ENCODE data around the gene PLA2G4A.
"Not testable (repeated sequence)": the region's sequence is repeated elsewhere in the genome, so short reads cannot be mapped to it uniquely, and the experiment has no call there.

Gene PLA2G4A

DNA sequence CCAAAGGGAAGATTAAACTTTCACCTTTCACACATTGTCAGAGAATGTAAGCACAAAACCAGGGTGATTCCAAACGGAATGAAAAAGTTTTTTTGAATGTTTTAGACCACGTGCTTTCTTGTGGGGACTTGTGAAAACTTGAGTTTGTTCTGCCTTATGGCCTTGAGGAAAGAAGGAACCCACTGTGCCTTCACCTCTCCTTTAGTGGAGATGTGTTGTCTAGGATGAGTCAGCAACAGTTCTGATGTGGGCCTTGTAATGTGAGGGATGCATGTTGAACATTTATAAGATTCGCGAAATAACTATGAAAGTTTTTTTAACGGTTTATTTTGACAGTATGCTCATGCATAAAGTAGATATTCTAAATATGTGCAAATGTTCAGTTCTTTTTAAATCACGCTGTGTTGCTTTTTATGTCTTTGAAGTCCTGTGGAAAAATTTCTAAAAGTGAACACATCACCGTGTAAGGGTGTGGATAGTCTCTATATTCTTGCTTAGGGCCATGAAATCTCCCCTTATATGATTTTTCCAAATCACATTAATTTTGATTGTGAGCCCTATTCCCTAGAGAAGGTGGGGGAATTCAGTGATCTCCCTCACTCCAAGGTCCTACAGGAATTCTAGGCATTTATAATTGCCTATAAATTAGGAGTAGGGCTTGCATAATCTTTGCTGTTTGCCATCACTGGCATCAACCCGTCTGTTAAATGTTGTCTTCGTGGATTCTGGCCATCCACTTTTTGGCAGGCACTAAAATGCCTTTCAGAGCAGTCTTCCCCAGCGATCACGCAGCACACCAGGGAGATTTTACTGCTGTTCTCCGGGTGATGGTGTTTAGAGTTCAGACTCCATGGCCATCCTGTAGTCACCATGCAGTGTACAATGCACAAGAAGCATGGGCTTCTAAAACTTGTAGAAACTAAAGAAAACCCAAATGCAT, 47.4 kb downstream of the PLA2G4A start:
- DNase-seq = no peak

DNA sequence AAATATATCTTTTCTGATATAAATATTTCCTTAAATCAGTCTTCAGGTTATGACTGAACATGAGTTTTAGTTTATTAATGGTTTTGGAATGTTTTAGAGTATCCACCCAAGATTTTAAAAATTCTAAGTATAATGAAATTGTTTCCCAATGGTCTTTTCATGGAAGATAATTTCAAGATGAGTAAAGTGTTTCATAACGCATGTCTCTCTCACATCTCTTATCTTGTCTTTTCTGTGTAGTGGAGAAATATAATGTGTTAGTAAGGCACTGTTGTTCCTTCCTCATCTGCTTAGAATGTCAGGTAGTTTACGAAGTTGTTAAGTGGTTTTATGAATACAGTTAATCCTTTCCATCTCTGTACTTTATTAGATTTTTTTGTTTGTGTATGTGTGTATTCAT, 49.6 kb downstream of the PLA2G4A start:
- no peak for DNase-seq

DNA sequence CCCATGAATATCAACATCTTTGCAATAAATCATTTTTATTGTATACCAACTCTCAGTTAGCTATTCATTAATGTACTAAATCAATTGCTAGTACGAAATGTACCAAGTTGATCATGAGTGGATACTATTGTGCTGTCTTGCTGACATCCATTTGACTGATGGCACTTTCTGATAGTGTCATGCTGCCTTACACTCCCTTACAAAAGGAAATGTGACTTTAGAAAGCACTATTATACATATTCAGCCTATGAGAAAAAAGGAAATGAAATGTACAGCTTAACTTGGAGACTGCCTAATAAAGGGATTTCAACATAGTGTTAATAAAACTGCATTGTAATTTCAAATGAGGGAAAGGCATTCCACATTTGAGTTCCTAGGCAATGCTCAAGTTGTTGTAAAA, 52.2 kb downstream of the PLA2G4A start:
- no peak for DNase-seq

DNA sequence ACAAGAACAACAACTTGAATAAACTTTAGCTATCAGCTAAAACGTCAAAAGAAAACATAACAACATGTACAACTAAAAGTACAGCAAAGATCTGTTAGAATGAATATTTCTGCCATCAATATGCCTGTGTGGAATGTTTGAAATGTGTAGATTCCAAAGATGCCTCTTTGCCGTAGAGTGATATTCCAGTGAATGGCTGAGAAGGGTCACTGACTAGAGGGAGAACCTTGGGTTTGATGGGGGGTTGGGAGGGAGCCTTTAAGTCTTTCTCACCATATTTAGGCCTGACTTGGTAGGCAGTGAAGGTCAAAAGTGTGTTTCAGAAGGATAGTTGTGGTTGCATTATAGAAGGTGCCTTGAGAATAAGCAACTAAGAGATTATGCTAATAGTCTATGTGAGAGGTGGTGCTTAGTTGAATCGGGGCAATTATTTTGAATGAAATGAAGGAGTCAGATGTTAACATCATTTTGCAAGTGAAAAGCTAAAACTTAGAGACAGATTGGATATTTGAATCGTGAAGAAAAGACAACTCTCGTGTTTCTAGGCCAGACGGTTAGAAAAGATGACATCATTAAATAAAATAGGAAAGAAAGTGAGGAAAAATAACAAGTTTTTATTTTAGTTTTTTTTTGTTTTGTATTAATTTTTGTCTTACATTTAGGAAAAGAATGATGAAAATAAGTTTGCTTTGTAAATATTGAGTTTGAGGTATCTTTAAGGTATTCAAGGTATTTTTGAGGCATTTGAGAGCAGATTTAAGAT, 53.8 kb downstream of the PLA2G4A start:
- DNase-seq = no peak

DNA sequence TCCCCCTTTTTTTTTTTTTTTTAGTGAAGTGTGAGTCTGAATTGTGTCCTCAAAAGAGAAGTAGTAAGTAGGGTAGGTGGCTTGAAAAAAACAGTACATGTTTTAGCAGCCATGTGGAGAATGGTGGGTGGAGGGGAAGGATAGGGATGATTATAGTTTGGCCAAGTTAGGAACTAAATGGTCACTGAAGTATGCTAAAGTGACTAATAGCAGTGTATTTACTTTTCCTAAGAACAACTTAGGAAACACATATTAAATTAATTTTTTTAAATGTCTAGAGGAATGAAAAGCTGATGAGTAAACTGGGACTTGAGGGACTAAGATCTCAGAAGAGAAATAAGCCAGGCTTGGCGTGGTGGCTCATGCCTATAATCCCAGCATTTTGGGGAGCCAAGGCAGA, 55.5 kb downstream of the PLA2G4A start:
- DNase-seq = no peak

DNA sequence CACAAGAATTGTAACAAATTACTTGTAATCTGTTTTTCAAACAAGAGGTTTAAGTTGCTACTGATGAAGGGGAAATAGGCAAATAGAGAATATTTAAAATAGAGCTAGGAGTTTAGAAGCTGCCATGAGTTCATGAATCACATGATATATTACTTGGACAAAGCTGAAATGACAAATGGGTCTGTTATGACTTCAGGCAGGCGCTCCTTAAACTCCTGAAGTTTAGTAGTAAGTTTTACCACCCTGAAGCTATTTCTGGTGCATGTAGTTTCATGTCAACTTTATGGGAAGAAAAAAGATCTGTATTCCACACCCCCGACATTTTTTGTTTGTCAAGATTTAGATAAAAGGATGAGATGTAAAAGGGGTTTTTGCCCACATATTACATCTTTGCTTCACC, 58.5 kb downstream of the PLA2G4A start:
- no peak for DNase-seq

DNA sequence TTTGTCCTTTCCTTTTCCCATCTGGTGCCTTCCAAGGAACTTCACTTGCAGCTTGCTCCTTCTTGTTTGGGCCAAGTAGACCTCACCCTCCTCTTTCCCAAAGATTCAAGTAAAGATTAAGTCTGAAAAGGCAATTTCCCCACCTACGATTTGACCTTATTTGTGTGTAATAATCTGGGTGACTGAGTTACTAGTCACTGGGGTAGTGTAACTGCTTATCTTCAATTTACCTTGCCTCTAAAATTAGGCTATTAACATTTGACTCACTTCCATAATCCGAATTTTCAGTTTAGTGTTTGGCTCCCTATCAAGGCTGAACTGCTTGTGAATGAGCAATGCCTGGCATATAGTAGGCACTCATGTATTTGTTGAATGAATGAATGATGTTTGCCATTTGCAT, 59.6 kb downstream of the PLA2G4A start:
- DNase-seq = no peak

DNA sequence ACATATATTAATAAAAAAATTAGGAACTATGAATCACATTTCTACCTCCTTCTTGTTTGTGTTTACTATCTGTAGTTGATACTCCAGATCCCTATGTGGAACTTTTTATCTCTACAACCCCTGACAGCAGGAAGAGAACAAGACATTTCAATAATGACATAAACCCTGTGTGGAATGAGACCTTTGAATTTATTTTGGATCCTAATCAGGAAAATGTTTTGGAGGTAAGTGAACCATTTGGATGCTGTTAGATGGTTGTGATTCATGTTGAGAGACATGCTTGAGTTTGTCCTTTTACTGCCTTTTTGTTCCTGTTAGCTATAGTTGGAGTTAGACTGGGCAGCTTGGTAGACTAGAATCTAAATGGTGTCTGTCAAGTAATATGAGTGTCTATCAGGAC, 64.2 kb downstream of the PLA2G4A start:
- no peak for DNase-seq

DNA sequence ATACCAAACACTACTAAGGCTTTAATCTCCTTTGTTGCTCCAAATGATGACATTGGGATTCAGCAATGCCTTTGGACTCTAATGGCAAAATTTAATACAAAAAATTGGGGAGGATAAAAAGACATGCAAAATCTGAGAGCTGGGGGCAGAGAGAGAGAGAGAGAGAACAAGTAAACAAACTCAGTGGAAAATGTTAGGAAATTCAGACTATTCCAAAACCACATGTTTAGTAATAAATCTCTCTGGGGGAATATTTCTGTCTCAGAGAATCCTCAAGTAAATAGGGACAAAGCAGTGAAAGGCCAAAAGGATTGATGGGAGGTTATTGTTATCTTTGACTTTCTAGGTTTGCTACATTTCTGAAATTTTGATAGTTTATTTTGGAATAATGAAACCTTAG, 65.7 kb downstream of the PLA2G4A start:
- no peak for DNase-seq

DNA sequence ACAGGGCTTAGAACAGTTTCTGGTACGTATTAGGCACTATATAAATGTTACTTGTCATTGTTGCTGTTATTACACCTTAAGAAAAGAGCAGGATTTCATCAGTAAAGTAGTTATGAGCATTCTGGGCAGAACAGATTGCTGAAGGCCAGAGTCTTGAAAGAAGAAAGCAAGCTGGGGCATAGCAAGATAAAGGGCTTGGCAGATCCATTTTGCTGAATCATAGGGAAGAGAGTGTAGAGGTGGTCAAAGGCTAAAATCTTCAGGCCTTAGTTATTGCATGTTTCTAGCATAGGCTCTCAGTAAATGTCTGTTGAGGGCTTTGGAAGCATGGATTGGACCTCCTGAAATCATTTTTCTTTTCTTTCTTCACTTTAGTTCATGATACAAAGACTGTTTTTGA, 67.5 kb downstream of the PLA2G4A start:
- DNase-seq = no peak

DNA sequence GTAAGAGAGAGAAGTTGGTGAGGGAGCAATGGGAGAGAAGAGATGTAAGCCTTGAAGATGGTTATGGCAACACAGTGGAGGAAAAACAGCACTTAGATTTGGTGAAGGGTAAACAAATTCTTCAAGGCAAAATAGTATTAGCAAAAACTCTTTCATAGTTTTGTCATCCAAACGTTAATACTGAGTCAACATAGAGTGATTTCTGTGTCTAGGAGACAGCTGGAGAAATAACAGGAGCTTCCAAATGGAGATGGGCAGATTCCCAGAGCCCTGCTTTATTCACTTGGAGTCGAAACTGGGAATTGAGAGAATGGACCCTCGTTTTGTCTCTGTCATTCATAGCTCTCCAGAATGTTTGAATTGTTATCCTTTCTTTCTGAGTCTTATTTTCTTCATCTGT, 68.3 kb downstream of the PLA2G4A start:
- DNase-seq = no peak

DNA sequence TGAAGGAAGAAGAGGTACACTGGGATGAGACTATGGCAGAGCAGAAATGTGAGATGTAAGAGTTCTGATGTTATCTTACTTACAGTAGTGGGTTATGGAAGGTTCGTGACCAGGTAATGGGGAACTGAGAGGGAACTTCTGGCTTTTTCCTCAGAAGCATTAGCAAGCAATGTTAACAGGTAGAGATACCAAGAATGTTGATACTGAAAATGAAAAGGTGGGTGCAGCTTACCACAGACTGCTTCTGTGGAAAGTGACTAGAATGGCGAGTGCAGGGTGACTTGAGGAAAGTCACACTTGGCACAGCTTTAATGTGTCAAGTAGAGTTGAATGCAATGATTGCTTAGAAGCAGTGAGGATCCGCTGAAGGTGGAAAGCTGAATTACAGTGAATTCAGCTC, 70.8 kb downstream of the PLA2G4A start:
- no peak for DNase-seq

DNA sequence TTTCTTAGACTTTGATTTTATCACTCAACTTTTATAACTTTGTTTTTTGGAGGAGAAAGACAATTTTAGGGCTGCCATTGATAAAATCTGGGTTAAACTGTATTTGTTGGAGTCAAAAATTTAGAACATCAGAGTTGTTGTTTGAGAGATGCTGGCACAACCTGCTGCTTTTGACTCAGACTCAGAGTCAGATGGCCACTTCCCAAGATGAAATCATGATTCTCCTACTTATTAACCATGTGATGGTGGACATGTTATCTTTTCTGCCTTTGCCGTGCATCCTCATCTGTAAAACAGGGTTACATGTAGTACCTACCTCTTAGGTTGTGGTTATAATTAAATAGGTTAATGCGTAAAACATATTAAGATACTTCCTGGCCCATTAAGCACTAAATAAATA, 71.2 kb downstream of the PLA2G4A start:
- no peak for DNase-seq

DNA sequence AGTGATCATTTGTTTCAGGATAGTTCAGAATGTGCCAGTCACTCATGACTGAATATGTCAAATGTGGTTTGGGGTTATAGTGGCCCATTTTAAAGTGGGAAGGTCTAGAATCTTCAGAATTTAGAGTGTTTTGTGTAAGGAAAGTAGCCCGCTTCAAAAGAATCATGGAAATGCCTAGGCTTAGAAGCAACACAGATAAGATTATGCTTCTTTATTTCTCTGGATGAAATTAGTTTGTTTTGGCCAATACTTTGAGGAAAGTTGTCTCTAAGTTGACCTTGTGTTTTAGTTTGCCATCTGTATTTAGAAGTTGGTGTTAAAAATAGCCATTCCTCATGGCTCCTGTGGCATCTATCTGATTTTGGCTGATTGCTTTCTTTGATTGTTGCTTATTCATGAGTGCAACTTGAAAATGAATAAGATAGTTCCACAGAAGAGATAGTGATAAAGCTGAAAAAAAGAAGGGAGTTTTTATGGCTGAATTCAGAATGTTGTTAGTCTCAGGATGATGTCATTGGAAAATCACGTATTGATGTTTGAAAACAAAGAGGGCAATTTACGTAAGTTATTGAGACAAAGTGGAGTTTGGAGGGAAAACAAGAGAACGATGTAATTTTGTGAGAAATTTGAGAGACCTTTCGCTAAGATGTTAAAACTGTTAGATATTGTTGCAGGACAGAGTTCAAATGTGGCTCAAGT, 71.9 kb downstream of the PLA2G4A start:
- no peak for DNase-seq

DNA sequence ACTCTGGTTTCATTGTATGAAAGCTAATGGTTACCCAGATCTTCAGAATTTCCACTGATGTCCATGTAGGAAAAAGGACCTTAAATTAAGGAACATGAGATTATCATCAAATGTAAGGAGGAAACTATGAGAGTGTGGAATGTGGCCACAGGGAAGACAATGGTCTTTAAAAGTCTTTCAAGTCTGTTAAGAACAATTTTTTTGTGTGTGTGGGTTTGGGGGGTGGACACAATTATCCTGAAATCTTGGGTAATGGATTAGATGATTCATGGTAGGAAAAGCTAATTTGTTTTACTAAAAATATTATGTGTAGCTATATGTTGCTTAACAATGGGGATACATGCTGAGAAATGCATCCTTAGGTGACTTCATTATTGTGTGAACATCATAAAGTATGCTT, 72.9 kb downstream of the PLA2G4A start:
- no peak for DNase-seq

DNA sequence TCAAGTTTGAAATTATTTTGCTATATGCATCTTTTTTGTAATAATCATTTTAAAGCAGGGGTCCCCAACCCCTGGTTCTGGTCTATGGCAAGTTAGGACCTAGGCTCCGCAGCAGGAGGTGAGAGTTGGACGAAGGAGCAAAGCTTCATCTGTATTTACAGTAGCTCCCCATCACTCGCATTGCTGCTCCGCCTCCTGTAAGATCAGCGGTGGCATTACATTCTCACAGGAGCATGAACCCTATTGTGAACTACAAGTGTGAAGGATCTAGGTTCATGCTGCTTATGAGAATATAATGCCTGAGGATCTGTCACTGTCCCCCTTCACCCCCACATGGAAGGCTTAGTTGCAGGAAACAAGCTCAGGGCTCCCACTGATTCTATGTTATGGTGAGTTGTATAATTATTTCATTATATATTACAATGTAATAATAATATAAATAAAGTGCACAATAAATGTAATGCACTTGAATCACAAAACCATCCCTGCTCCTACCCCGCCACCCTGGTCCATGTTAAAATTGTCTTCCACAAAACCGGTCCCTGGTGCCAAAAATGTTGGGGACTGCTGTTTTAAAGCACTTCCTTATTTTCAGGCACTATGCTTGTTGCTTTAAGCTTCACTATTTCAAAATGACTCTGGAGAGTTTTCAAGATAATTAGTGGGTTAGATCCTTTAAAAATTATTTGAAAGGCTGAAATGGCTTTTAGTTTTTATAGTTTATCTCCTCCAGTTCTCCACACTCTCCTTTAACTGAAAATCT, 74.8 kb downstream of the PLA2G4A start:
- no peak for DNase-seq

DNA sequence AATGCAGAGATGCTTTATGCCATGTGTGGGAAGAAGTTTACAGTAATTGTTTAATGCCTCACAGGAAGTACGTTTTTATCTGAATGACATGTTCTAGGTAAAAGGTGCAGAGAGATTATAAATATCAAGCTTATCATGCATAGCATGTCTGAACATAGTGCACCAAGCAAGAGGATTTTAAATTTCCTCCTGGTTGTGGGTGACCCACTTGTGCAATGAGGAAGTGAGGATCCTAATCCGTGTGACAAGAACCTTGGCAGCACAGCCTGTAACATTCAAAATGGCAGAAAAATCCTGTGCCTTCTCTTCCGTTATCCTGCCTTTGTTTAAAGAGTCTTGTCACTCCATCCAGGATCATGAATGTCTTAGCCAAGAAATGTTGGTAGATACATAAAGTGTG, 75.6 kb downstream of the PLA2G4A start:
- DNase-seq = no peak

DNA sequence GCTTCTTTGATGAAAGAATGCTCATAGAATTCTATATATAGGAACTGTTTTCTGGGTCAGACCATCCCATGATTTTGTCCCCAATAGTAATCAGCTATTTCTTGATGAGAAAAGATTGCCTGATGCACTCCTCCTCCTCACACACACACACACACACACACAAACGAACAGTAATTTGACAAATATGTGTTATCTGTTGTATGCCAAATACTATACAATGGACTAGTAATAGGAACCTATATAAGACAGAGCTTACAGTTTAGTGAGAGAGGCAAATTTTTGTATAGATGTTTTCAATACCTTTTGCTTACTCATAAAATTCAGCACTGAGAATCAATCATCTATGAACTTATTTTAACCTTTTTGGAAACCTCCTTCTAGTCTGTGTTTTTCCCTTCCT, 76.8 kb downstream of the PLA2G4A start:
- no peak for DNase-seq

DNA sequence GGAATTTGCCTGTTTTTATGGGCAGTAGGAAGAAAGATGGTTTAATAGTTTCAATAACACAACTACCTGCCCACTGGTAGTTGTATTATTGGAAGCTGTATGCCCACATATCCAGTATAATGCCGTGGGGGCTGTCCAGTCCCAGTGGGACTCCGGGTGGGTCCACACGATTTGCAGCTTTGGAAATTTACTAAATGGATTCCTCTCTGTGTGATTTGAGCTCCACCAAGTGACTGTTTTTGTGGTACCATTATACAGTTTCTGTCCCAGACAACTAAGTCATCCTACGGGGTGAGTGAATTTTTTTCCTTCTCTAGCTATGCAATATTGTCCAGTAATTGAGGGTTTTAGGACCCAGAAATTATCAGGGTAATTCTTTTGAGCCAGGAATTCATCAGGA, 86.8 kb downstream of the PLA2G4A start:
- no peak for DNase-seq

DNA sequence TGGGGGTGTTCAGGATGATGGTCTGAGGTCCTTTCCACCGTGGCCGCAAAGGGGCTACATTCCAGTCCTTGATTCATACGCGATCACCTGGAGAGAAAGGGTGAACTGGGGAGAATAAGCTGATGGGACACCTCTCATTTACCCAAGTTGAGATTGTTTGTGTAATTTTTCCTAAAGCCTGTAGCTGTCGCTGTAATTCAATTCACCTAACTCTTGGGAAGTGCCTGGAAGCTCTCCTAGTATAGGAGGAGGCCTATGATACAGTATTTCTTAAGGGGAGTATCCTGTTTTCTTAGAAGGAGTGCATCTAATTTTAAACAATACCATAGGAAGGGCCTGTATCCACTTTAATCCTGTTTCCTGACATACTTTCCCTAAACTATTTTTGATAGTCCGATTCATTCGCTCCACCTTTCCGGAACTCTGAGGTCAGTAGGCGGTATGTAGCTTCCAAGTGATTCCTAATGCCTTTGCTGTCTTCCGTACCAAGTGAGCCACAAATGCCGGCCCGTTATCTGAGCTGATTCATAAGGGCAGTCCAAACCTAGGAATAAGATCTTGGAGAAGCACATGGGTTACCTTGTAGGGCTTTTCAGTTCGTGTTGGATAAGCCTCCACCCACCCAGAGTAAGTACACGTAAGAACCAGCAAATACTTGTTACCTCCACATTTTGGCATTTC, 88.5 kb downstream of the PLA2G4A start:
- not testable (repeated sequence) for DNase-seq

DNA sequence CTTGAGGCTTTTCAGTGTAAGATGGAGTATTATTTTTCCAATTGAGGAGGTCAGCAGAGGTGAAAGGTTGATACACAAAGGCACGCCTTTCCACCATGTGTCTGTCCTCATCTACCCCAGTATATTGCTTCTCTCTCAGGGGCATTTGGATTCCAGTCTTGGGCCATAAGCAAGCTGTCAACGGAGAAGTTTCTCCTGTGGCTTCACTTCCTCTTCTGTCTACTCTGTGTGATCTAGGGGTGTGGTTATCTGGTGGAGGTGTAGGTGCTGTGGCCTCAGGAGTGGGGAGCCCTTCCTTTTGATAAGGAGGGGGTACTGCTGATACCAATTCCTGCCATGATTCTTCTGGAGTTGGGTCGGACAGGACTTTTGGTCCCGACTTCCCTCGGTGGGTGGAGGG, 92.6 kb downstream of the PLA2G4A start:
- not testable (repeated sequence) for DNase-seq

DNA sequence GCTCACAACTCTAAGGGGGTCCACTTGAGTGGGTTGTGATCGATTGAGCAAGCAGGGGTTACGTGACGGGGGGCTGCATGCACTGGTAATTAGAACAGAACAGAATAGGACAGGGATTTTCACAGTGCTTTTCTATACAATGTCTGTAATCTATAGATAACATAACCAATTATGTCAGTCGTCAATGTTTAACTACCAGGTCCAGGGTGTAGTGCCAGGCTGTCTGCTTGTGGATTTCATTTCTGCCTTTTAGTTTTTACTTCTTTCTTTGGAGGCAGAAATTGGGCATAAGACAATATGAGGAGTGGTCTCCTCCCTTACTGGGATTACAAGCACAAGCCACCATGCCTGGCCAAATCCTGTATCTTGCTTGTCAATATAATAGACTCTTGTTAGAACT, 94.1 kb downstream of the PLA2G4A start:
- not testable (repeated sequence) for DNase-seq
